HL-60/S4 (cell line): Measurements from ENCODE around the gene KHDRBS2.

ENCODE experiments used
- in situ Hi-C: fragments of 300-500 bp; cut with MboI; formaldehyde crosslinking; loops from 2 replicates; pipeline ENCODE4 v1.14.3; 2022; ENCODE audit warnings: low sequenced_read_pairs

The KHDRBS2 gene

GRCh38 chr6:61640463-61640862 lies 645.6 kb downstream of the KHDRBS2 start:
- in situ Hi-C loops, result no loop called here
